CD4-positive, alpha-beta T cell treated with Interleukin-21 for 1 hour (primary cell): ENCODE results near the gene EDDM13.
A peak's percentile ranks its signal among the peaks of the same experiment; 100 is the strongest.
"Not testable (repeated sequence)": the region's sequence is repeated elsewhere in the genome, so short reads cannot be mapped to it uniquely, and the experiment has no call there.

Experiments
- DNase-seq: peaks from one replicate; pipeline ENCODE4 v3.0.0-alpha.2; 2020

Gene EDDM13

GRCh38 chr19:56321989-56322440 is 49.5 kb downstream of the EDDM13 start:
- no peak for DNase-seq

DNA sequence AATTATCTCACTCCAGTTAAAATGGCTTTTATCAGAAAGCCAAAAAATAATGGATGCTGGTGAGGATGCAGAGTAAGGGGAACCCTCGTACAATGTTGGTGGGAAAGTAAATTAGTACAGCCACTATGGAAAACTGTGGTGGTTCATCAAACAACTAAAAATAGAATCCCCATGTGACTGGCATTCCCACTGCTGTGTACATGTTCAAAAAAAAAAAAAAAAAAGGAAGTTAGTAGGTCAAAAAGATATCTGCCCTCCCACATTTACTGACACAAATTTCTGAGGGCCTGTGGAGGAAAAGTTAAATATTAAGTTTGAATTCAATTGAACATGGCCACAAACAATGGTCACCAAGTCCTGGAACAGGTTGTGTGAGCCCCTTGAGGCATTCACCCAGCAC is 51.9 kb downstream of the EDDM13 start:
- DNase-seq, result no peak

DNA sequence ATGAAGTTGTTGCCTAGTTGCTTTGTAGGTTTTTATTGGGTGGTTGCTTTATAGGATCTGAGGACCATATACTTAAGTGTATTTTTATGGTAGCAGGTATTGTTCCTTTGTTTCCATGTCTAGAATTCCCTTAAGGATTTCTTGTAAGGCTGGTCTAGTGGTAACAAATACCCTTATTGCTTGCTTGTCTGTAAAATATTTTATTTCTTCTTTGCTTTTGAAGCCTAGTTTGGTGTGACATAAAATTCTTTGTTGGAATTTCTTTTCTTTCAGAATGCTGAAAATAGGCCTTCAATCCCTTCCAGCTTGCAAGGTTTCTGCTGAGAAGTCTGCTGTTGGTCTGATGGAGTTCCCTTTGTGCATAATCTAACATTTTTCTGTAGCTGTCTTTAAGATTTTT is 60.1 kb downstream of the EDDM13 start:
- DNase-seq, result no peak

- DNase-seq, result peak; percentile 63
Observed at GRCh38 chr19:56333506-56333905, 61.0 kb downstream of the EDDM13 start.

GRCh38 chr19:56335371-56335770 is 62.8 kb downstream of the EDDM13 start:
- DNase-seq, result not testable (repeated sequence)

DNA sequence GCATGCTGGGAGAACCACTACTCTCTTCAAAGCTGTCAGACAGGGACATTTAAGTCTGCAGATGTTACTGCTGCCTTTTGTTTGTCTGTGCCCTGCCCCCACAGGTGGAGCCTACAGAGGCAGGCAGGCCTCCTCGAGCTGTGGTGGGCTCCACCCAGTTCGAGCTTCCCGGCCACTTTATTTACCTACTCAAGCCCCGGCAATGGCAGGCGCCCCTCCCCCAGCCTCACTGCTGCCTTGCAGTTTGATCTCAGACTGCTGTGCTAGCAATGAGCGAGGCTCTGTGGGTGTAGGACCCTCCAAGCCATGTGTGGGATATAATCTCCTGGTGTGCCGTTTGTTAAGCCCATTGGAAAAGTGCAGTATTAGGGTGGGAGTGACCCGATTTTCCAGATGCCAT is 64.5 kb downstream of the EDDM13 start:
- DNase-seq, result not testable (repeated sequence)

GRCh38 chr19:56339031-56339430 is 66.5 kb downstream of the EDDM13 start:
- not testable (repeated sequence) for DNase-seq

- DNase-seq, result no peak
Observed at GRCh38 chr19:56341948-56342347, 69.4 kb downstream of the EDDM13 start.

DNA sequence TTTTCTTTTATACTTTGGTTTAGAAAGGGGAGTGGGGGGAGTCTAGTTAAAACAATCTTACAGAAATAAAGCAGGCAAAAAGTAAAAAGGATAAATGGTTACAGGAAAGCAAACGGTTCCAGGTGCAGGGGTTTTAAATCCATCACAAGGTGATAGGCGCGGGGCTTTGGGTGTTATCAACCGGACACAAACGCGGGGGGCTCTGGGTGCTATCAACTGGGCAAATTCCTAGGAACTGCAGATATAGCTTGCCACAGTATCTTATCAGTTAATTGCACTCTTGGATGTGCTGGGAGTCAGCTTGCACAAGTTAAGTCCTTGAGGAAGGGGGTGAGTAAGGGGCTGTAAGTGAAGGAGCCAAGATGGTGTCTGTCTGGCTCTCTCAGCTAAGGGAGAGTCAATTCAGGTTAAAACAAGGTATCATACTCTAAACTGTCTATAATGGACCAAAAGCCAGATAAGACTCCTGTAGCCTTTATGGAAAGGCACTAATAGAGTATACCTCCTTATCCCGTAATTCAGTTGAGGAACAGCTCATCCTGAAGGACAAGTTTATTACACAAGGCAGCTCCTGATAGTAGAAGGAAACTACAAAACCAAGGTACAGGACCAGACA is 74.7 kb downstream of the EDDM13 start:
- no peak for DNase-seq

GRCh38 chr19:56348289-56348877 is 75.8 kb downstream of the EDDM13 start:
- DNase-seq, result peak; percentile 5

DNA sequence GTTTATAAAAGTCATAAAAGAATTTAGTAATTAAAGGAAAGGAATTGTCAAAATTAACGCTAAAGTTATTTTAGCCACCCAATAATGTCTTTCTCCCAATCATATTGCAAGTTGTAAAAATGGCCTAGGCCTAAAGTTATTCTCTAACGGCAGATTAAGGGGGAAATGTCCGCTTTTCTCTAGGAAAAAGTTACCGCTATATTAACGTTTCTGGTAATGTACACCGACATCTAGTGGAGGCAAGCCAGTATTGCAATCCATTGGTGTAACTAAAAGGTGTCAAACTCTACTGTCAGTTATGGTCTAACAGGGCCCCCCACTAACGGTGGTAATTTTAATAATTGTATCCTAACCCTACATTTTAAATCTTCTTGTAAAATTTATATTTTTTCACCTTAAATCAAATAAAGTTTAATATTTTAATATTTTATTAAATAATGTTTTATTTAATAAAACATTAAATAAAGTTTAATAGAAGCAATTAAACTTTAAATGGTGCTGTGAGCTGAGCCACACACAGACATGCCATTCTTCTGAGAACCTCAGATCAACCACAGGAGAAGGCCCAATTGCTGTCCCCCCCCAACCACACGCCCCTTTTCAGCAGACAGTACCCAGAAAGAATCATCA is 78.0 kb downstream of the EDDM13 start:
- peak; percentile 66 for DNase-seq

DNA sequence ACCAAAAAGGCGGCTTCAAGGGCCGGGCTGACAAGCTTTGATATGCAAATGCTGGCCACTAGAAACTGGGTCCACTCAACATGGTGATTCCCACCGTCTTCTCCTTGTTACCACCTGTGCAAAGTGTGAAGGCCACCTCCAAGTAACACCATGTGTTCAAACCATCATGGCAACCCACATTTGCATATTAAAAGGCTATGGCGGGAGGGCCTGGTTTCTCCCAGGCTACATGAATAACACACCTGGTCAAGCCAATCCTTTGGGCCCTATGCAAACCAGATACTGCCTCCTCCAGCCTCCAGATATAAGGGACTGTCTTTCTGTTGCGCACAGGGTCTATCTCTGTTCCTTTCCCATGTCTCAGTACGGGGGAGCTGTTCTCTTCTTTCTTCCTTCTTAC is 78.7 kb downstream of the EDDM13 start:
- DNase-seq, result no peak

DNA sequence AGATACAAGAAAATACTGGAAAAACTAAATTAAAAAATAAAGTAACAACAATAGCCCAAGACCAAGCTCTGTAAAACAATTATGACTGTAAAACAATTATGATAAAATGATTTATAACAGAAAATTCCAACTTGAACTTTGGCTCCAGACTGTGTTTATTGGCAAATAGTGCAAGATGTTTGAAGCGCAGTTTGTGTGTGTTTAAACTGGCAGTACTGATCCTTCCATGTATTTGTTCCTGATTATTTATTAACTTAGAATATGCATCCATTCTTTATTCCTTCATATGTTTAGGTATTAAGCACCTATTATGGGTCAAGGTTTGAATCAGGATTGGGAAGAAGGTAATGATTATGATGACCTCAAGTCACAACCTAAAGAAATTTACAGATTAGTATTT is 83.0 kb downstream of the EDDM13 start:
- DNase-seq, result no peak

DNA sequence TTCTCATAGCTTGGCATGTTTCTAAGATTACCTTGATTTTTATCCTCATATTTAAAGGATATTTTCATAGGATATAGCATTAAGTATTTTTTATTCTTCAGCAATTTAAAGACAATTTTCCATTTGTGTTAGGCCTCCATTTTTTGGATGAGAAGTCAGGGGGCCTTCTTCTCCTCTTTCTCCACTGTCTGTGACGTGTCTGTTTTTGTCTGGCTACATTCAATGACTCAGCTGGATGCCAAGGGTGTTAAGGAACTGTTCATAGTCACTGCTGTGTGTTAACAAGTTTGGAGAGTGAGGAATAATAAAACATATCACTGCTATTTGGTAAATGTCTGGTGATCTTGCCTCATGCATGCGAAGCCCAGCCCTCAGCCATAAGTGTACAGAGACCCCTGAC is 84.4 kb downstream of the EDDM13 start:
- DNase-seq, result no peak
